BJ (cell line): ENCODE data around the gene ODR4. TPM values are rescaled to one million over a fixed set of nuclear protein-coding genes. Genes with fewer than 3 reads are reported as not detected.
"Not testable (repeated sequence)": the region's sequence is repeated elsewhere in the genome, so short reads cannot be mapped to it uniquely, and the experiment has no call there.

ENCODE experiments used
- CTCF ChIA-PET: fragments of 350-600 bp; formaldehyde crosslinking; extraction: SDS; loops from one replicate; lab custom pipeline; 2021; ENCODE audit warnings: antibody characterized with exemption, inconsistent platforms; lab: Yijun Ruan, JAX
- POLR2A ChIA-PET: fragments of 300-600 bp; sonication (Branson Sonifier 250); formaldehyde crosslinking; extraction: SDS; loops from one replicate; lab custom pipeline; 2021; ENCODE audit warnings: antibody characterized with exemption; lab: Charles Lee
- DNase-seq: peaks from one replicate; pipeline ENCODE4 v3.0.0-alpha.2; 2011; ENCODE audit warnings: low read depth
- H3K27me3 ChIP-seq: 2 replicates; pipeline ENCODE4 v1.6.0; 2011; ENCODE audit warnings: low read length; ENCODE audit not compliant: control insufficient read depth, insufficient read depth
- H3K36me3 ChIP-seq: 2 replicates; pipeline ENCODE4 v1.5.1; 2011; ENCODE audit warnings: low read length; ENCODE audit not compliant: control insufficient read depth, insufficient read depth
- H3K4me3 ChIP-seq: 2 replicates; pipeline ENCODE4 v1.5.1; 2011; ENCODE audit warnings: low read depth, mild to moderate bottlenecking, control low read depth, low read length
- CTCF ChIP-seq: IDR thresholded peaks from 2 replicates; pipeline ENCODE4 v1.5.1; 2011; ENCODE audit warnings: low read depth, mild to moderate bottlenecking, control low read depth, inconsistent platforms, low read length, moderate library complexity; ENCODE audit not compliant: insufficient read depth
- polyA plus RNA-seq: library from polyadenylated mRNA; depleted of rRNA; stranded (reverse); fragments of >200 nt; gene quantifications from 2 replicates; pipeline ENCODE4 v1.2.3, GENCODE V29; 2011

Gene ODR4
- polyA plus RNA-seq, 1 experiment = 6.2 TPM

DNA sequence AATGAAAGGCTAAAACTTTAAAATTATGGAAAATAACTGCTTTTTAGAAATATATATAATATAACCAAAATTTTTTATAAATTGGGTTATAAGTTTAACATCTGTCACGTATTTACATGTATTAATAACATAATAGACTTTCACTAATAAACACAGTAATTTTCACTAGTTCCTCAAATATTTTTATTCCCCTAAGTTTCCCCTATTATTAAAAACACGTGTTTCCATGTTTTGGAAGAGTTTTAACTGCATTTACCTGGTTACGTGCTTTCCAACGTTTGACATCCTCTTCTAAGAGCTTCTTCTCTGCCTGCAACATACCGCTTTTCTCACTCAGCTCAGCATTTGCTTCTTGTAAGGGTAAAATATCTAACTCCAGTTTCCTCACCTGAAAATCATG lies 34.9 kb upstream of the ODR4 start:
- H3K4me3 ChIP-seq = no peak overlapping the region
- H3K36me3 ChIP-seq = peaks cover 10% of the 10 kb centered on the region
- no peaks in the 10 kb centered on the region for H3K27me3 ChIP-seq
- TF ChIP-seq CTCF = no peak
- ChIA-PET POLR2A (no interaction called here), CTCF (no interaction called here)
- DNase-seq = no peak

GRCh38 chr1:186347837-186348691 lies 27.6 kb upstream of the ODR4 start:
- DNase-seq, H3K36me3 ChIP-seq, H3K4me3 ChIP-seq, CTCF ChIA-PET, H3K27me3 ChIP-seq, POLR2A ChIA-PET: not testable (repeated sequence)

DNA sequence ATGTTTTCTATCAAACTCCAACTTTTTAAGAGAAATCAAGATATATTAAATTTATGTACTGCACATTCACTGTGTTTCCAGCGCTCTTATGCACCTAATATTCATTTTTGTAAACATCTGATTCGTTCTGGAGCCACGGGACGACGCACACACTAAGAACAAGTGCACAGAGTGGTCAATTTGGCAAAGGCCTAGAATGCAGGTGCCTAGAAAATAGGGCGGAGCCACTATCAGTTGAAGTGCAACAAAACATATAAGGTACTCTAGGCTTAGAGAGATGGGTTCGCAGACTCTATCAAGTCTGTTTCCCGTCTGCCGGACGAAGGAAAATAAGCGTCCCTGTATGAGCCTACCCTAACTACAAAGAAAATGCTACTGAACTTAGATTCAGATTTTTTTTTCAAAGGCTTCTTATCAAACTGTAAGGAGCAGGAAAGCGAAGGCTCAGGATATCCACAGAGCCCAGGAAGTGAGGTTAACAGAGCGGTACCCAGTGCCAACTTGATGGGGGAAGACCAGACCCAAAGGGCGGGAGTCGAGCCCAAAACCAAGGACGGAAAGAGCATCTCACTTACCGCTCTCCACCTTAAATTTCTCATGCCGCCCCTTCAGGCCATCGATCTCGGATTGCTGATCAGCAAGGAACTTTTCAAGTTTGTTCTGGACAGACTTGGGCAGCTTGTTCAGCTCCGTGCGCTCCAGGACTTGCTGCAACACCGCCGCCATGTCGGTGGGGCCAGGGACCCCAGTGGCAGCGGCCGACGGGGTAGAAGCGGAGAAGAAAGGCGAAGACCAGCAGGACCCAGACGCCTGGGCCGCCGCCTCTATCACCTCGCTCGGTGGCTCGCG lies 1.1 kb upstream of the ODR4 start:
- TF ChIP-seq CTCF = no peak
- no peak for DNase-seq
- ChIA-PET CTCF (interaction anchor here (0.6 to 1.5 kb wide), 18 partner anchors 8 to 612 kb away, joined by 3 to 20 read pairs (median 4); partner anchors contain the start of gene PTGS2), POLR2A (interaction anchor here (0.6 kb wide), 1 partner anchor 24 kb away, joined by 10 read pairs; no protein-coding TSS in a partner anchor)
- H3K4me3 ChIP-seq = peak overlapping the region; percentile 85
- no peaks in the 10 kb centered on the region for H3K27me3 ChIP-seq
- peaks cover 2% of the 10 kb centered on the region; the same call in 1 of the 2 replicates for H3K36me3 ChIP-seq

DNA sequence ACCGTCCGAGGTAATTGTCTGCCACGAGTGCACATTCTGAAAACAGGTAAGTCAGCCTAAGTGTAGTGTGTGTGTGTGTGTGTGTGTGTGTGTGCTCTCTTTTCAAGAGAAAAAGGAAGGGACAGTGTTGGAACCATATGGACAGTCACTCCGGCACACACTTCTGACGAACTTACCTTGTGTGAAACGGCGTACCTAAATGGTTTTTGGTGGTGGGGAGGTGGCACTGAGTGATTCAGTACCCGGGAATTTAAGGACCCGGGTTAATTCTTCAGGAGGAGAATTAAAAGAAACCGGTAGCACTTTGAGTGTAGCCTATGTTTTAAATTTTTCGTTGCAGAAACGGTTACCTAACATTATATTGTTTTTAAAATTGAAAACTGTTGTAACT lies 286 bp downstream of the ODR4 start:
- ChIA-PET POLR2A (no interaction called here), CTCF (interaction anchor here (1.1 to 1.5 kb wide), 5 partner anchors 9 to 20 kb away, joined by 3 to 20 read pairs (median 8); no protein-coding TSS in a partner anchor)

More for the DNA sequence above, 286 bp downstream of the ODR4 start:
- Histone ChIP-seq H3K4me3 (peak overlapping the region; percentile 85), H3K36me3 (peaks cover 3% of the 10 kb centered on the region; the same call in 1 of the 2 replicates), H3K27me3 (no peaks in the 10 kb centered on the region)
- TF ChIP-seq CTCF = no peak
- DNase-seq = no peak
